HG03457 (cell line): ENCODE measurements around the gene SLC39A11.

Experiments
- ATAC-seq: cut with Tn5 transposase; IDR thresholded peaks from one replicate; pipeline ENCODE4 v1.9.1; 2021; ENCODE audit warnings: moderate number of reproducible peaks; ENCODE audit not compliant: unreplicated experiment

SLC39A11 gene

DNA sequence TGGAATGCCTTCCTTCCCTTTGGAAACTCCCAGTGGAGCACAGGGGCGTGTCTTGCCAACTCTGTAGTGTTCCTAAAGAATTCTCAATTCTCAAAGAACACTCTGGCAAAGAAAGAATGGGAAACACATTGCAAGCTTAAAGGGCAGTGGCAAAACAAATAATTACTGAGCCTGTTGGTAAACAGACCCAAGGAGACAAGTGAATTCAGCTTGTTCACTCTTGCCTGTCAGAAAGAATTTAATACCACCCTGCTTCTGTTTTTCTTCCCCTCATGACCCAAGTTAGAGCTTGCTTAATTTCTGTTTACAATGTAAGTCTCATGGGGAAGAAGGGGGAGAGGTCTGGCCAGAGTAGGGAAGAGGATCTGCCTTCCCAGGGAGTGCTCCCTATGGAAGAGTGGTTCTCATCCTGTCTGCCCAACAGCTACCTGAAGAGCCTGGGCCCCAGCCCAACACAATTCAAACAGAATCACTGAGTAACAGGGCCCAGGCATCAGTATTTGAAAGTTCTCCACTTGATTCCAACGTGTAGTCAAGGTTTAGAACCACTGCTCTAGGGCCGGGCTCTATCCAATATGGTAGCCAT is 386.0 kb downstream of the SLC39A11 start:
- ATAC-seq = no peak

- ATAC-seq = no peak
Measured at GRCh38 chr17:72705905-72706395, 386.5 kb downstream of the SLC39A11 start.

GRCh38 chr17:72702998-72703397 is 389.5 kb downstream of the SLC39A11 start:
- ATAC-seq = no peak

DNA sequence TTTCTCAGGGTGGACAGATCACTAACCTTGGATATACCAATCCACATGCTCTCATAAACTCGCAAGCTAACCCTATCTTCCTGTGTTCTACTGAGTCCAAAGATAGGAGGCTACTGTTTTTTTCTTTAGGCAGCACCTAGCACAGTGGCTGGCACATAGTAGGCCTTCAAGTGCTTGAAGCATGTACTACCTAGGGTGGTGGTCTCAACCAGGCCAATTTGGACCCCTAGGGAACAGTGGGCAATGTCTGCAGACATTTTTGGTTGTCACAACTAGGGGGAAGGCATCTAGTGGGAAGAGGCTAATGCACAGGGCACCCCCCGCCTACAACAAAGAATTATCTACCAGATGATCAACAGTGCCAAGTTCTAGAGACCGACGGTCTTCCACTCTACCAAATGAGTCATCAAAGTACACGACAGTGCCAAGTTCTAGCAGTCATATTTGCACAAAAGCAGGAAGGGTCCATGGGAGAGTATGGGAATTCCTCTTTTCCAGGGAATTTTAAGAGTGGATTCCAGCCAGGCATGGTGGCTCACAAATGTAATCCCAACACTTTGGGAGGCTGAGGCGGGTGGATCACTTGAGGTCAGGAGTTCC is 390.3 kb downstream of the SLC39A11 start:
- no peak for ATAC-seq

- no peak for ATAC-seq
Measured at GRCh38 chr17:72700226-72700625, 392.3 kb downstream of the SLC39A11 start.

GRCh38 chr17:72699545-72699944 is 392.9 kb downstream of the SLC39A11 start:
- no peak for ATAC-seq

DNA sequence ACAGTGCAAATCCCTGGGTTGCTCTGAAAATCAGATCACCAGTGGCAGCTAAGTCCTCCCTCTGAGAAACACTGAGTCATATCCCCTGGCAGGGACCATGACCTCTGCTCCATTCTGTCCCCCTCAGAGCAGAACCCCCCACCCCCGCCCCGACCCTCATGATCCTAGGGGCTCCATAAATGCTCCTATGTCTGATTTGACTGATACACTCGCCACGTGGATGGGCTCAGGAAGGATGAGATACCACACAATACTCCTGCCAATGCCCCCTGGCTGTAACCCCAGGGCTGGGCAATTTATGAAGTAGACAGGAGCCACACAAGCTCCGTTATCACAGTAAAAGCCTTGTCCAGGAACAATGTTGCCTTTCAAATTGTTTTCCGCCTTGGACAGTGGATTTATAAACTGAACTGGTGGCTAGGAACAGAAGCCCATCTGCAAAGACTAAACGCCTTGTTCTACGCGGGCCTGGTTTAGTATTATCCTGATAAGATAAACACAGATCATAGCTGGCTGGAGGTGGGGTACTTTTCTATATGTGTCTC is 394.8 kb downstream of the SLC39A11 start:
- no peak for ATAC-seq

DNA sequence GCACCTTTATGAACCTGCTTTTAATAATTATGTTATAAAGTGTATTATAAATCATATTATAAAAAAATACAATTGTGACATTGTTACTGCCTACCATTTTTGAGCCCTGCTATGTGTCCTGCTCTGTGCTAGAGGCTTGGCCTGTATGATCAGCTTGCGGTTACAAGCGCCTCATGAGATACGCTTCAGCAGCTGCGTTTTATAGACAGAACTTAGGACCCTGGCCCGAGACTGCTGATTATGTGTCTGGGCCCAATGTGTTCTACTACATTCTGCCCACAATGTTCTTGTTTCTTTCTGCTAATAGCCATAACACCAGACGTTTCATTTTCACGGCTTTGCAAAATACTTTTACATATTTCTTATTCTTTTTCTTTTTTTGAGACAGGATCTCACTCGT is 395.8 kb downstream of the SLC39A11 start:
- ATAC-seq = no peak

- ATAC-seq = no peak
Measured at GRCh38 chr17:72696156-72696555, 396.3 kb downstream of the SLC39A11 start.

DNA sequence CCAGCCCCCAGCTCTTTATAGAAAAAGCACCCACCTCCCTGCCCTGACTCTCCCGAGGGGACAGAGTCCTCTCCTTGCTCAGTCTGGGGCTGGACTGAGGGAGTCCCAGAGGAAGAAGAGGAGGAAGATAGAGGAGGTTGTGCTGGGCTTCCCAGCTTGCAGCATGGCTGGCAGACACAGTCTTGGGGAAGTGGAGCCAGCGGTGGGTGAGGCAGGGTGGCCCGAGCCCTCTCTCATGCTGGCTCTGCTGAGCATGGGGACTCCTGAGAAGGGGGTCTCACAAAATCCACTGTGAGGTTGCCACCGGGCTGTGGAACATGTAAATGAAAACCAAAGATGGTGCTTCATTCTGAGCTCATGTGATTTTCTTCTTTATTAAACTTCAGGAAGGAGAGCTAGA is 398.5 kb downstream of the SLC39A11 start:
- ATAC-seq = no peak

DNA sequence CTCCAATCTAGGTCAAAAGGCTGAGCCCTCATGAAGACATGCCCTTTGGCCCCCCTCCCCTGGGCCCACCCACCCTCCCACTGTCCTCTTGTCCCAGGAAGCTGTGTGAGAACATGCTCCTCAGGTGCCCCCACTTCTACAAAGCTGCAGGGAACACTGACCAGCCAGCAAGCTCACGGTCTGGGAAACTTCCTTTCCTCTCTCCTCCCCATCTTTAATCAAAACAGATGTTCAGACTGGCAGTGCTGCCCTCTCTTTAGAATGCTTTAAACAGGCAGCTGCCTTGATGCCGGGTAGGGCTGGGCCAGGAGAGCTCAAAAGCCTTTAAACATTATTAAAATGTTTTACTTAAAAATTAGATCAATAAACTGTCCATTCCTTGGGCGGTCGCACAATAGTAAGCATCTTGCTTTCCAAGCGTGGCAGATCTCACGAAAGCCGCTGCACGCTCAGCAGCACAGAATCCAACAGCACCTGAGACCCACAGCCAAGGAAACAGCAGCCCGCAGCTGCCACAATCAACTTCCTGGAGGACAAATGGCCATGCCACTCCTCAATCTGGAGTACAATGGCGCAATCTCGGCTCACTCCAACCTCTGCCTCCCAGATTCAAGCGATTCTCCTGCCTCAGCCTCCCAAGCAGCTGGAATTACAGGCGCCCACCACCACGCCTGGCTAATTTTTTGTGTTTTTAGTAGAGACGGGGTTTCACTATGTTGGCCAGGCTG is 399.2 kb downstream of the SLC39A11 start:
- no peak for ATAC-seq

- no peak for ATAC-seq
Measured at GRCh38 chr17:72692676-72693075, 399.8 kb downstream of the SLC39A11 start.

GRCh38 chr17:72691586-72691985 is 400.9 kb downstream of the SLC39A11 start:
- no peak for ATAC-seq

GRCh38 chr17:72691017-72691416 is 401.5 kb downstream of the SLC39A11 start:
- no peak for ATAC-seq

DNA sequence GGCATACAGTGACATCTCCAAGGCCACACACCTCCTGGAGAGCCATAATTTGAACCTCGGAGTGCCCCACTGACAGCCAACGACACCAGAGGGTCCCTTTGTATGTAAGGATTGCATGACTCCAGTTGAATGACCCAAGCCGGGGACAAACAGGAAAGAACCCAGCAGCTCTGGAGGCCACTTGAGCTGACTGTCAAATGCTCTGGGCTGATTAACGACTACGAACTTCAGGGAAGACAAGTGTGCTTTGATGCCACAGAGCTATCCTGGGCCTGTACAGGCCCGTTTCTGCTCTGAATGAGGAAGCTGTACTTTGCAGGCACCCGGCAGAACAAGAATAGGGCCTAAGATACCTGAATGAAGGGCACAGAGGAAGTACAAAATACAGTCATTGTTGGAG is 404.6 kb downstream of the SLC39A11 start:
- ATAC-seq = no peak

DNA sequence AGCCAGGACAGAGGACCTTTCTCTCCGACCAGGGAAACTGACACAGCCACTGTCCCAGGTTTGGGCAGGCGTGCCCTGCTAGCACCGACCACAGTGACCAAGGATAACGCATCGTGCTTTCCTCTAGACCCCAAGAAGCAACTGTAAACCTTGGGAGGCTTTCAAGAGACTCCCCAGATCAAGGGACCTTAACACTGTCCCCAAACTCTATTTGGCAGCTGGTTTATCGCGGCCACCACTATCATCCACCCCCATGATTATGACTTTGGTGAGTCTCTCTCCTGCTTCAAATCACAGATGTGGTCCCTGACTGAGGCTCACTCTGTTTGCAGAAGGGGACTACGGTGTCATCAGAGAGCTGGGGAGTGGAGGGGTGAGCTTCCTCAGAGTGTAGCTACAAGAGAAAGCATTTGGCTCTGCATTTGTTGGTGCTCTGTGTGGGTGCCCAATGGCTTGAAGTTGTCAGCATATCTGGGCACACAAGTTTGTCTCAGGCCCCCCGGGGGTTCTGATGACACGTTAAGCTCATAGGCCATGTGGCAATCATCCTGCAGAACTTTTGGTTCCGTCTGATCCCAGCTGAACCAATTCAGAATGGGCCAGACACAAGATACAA is 408.0 kb downstream of the SLC39A11 start:
- no peak for ATAC-seq

- no peak for ATAC-seq
Measured at GRCh38 chr17:72683506-72684404, 408.7 kb downstream of the SLC39A11 start.

- no peak for ATAC-seq
Measured at GRCh38 chr17:72682605-72683004, 409.9 kb downstream of the SLC39A11 start.

GRCh38 chr17:72681844-72682243 is 410.6 kb downstream of the SLC39A11 start:
- ATAC-seq = no peak

- no peak for ATAC-seq
Measured at GRCh38 chr17:72677714-72678390, 414.6 kb downstream of the SLC39A11 start.
